K562 (cell line): ENCODE results near the gene AMOT. TPM values are rescaled to one million over a fixed set of nuclear protein-coding genes. Genes with fewer than 3 reads are reported as not detected.

Source experiments
- ATAC-seq: fragments of 200-7000 bp; cut with Tn5 transposase; 3 replicates; pipeline ENCODE4 v1.9.1; 2020; ENCODE audit warnings: moderate library complexity
- BruUV-seq: library from RNA; stranded (reverse); fragments of 400-500 nt; replicated peaks from 2 replicates; lab custom pipeline; 2021; lab: Mats Ljungman, UMichigan
- CTCF ChIA-PET: fragments of 300-600 bp; formaldehyde crosslinking; extraction: SDS; loops from one replicate; lab custom pipeline; 2021; ENCODE audit warnings: low intra/inter-chr PET ratio; lab: Yijun Ruan, JAX
- POLR2A ChIA-PET: fragments of 300-600, 350-650 bp; sonication (Branson Sonifier 250); formaldehyde crosslinking; extraction: SDS; loops from one replicate; lab custom pipeline; 2021; ENCODE audit warnings: antibody characterized with exemption, inconsistent platforms; lab: Yijun Ruan, JAX
- DNase-seq, 4 experiments: peaks; one replicate each; pipeline versions ENCODE4 v3.0.0 to v3.0.0-alpha.2; 2011 to 2018; ENCODE audit warnings: low spot score in 3 of 4, mixed read lengths in 3 of 4; ENCODE audit errors: extremely low read depth in 1 of 4
- FAIRE-seq: peaks from 2 replicates; lab custom pipeline; 2011; peaks lifted over from hg19 to GRCh38; lab: Jason Lieb, UNC
- H2AFZ ChIP-seq: 2 replicates; pipeline ENCODE4 v1.6.0; 2011; ENCODE audit warnings: low read depth, low read length, control low read depth, inconsistent platforms
- H3K27ac ChIP-seq: fragments of 200-600 bp; 3 replicates; pipeline ENCODE4 v1.8.0; 2011; ENCODE audit warnings: low read depth, mild to moderate bottlenecking, control low read depth, inconsistent platforms, low read length, moderate library complexity, mixed read lengths; ENCODE audit errors: extremely low read depth
- H3K27me3 ChIP-seq, 2 experiments: fragments of 300-600 bp in 1 of 2; 2 replicates in 1 of 2; 3 replicates in 1 of 2; pipeline versions ENCODE4 v1.6.0 to v1.8.0; 2011; ENCODE audit warnings: inconsistent platforms in 2 of 2, low read length in 2 of 2, mild to moderate bottlenecking in 1 of 2, mixed read lengths in 1 of 2, moderate library complexity in 1 of 2; ENCODE audit not compliant: control insufficient read depth in 2 of 2, insufficient read depth in 2 of 2
- H3K36me3 ChIP-seq: fragments of 300-600 bp; 3 replicates; pipeline ENCODE4 v1.8.0; 2011; ENCODE audit warnings: mild to moderate bottlenecking, low read length, inconsistent platforms; ENCODE audit not compliant: control insufficient read depth, insufficient read depth
- H3K4me1 ChIP-seq, 2 experiments: fragments of 200-600 bp in 1 of 2; replicated peaks in 1 of 2; 2 replicates in 1 of 2; 3 replicates in 1 of 2; pipeline versions ENCODE4 v1.5.1 to v1.8.0; 2011; ENCODE audit warnings: inconsistent platforms in 2 of 2, low read length in 2 of 2, mild to moderate bottlenecking in 1 of 2, mixed read lengths in 1 of 2, moderate library complexity in 1 of 2; ENCODE audit not compliant: control insufficient read depth in 2 of 2, insufficient read depth in 2 of 2
- H3K4me2 ChIP-seq: 2 replicates; pipeline ENCODE4 v1.6.1; 2011; ENCODE audit warnings: low read length, control low read depth, inconsistent platforms, mixed read lengths; ENCODE audit not compliant: insufficient read depth
- H3K4me3 ChIP-seq: fragments of 200-600 bp; sonication (generic), shearing (Covaris generic); 2 replicates; pipeline ENCODE4 v1.5.1; 2016; ENCODE audit warnings: control low read depth, inconsistent platforms
- H3K79me2 ChIP-seq: fragments of 200-600 bp; 3 replicates; pipeline ENCODE4 v1.8.0; 2011; ENCODE audit warnings: low read length, inconsistent platforms; ENCODE audit not compliant: control insufficient read depth, insufficient read depth
- H3K9ac ChIP-seq, 2 experiments: 2 replicates each; pipeline versions ENCODE4 v1.6.0 to v1.6.1; 2011; ENCODE audit warnings: low read depth in 2 of 2, low read length in 2 of 2, control low read depth in 1 of 2, inconsistent platforms in 1 of 2, mild to moderate bottlenecking in 1 of 2, mixed read lengths in 1 of 2; ENCODE audit not compliant: insufficient read depth in 1 of 2
- H3K9me1 ChIP-seq: one replicate; pipeline ENCODE4 v1.6.0; 2011; ENCODE audit warnings: inconsistent platforms, mild to moderate bottlenecking, low read length, moderate library complexity; ENCODE audit not compliant: control insufficient read depth, insufficient read depth
- H3K9me3 ChIP-seq: replicated peaks from 2 replicates; pipeline ENCODE4 v1.5.1; 2011; ENCODE audit warnings: low read depth, low read length, inconsistent platforms; ENCODE audit not compliant: control insufficient read depth, insufficient read depth
- H4K20me1 ChIP-seq: replicated peaks from 2 replicates; pipeline ENCODE4 v1.6.1; 2011; ENCODE audit warnings: low read length, inconsistent platforms, mixed read lengths; ENCODE audit not compliant: control insufficient read depth, insufficient read depth
- FOXK2 ChIP-seq, 2 experiments: fragments of 450-650 bp; IDR thresholded peaks in 1 of 2; conservative IDR thresholded peaks in 1 of 2; 2 replicates each; pipeline ENCODE4 v1.6.1; 2016; ENCODE audit warnings: low read depth in 2 of 2, mild to moderate bottlenecking in 1 of 2
- MCM3 ChIP-seq: fragments of 450-650 bp; IDR thresholded peaks from 2 replicates; pipeline ENCODE4 v1.6.1; 2016
- NCOA2 ChIP-seq, 2 experiments: fragments of 450-650 bp; IDR thresholded peaks; 2 replicates each; pipeline ENCODE4 v1.6.1; 2018; ENCODE audit warnings: mild to moderate bottlenecking in 2 of 2, moderate library complexity in 1 of 2; ENCODE audit not compliant: partially characterized antibody in 2 of 2
- RBM17 ChIP-seq: fragments of 200-400 bp; formaldehyde crosslinking; IDR thresholded peaks from 2 replicates; pipeline ENCODE4 v1.6.1; 2017; ENCODE audit warnings: low read depth, mild to moderate bottlenecking, low read length, borderline replicate concordance
- SPI1 ChIP-seq: IDR thresholded peaks from 2 replicates; pipeline ENCODE4 v1.6.1; 2011; ENCODE audit warnings: low read depth, low read length, control low read depth, borderline replicate concordance
- SRSF3 ChIP-seq: fragments of 200-400 bp; formaldehyde crosslinking; IDR thresholded peaks from 2 replicates; pipeline ENCODE4 v1.6.1; 2016; ENCODE audit warnings: mild to moderate bottlenecking, low read length, moderate library complexity; ENCODE audit not compliant: insufficient read depth
- STAT5A ChIP-seq: IDR thresholded peaks from 2 replicates; pipeline ENCODE4 v1.6.1; 2012; ENCODE audit warnings: low read length, inconsistent platforms, borderline replicate concordance
- TAF9B ChIP-seq: fragments of 450-650 bp; IDR thresholded peaks from 2 replicates; pipeline ENCODE4 v1.6.1; 2018; ENCODE audit warnings: mild to moderate bottlenecking; ENCODE audit not compliant: partially characterized antibody
- ZBTB7A ChIP-seq: IDR thresholded peaks from 2 replicates; pipeline ENCODE4 v1.6.1; 2011; ENCODE audit warnings: low read depth, mild to moderate bottlenecking, low read length, moderate library complexity, borderline replicate concordance; ENCODE audit not compliant: control insufficient read depth
- ZKSCAN3 ChIP-seq: fragments of 250-450 bp; sonication (Bioruptor Pico); IDR thresholded peaks from 2 replicates; pipeline ENCODE4 v1.4.0; 2020
- WGBS: fragments of 100-300 bp; shearing (Covaris generic); methylation state at CpG from one replicate; pipeline ENCODE4 v1.1.6; 2016; ENCODE audit warnings: low coverage, mixed read lengths; ENCODE audit not compliant: insufficient coverage; ENCODE audit errors: missing lambda C conversion rate; 5-methylcytosine and 5-hydroxymethylcytosine counted together
- in situ Hi-C: fragments of 300-500 bp; cut with MboI; formaldehyde crosslinking; loops from 4 replicates; pipeline ENCODE4 v1.15.0; 2018; ENCODE audit warnings: inconsistent platforms, mixed read lengths
- intact Hi-C: fragments of 100-400 bp; cut with micrococcal nuclease; formaldehyde crosslinking; loops from 2 replicates; pipeline ENCODE4 v1.14.2; 2022
- polyA plus RNA-seq, 8 experiments: library from polyadenylated mRNA; depleted of rRNA in 4 of 8; stranded (reverse) in 5 of 8; unstranded in 3 of 8; fragments of >200 nt; fragmentation: Nextera tagmentation in 2 of 8; fragmentation: Illumina TruSeq in 1 of 8; extraction: Ambion mirVana in 2 of 8; extraction: Trizol in 1 of 8; gene quantifications; 2 replicates each; pipeline versions ENCODE4 v1.2.1 to v1.2.3, GENCODE V29; 2011 to 2014; ENCODE audit warnings: inconsistent platforms in 1 of 8, missing spikeins in 1 of 8
- total RNA-seq, 7 experiments: library from RNA; depleted of rRNA in 6 of 7; stranded (reverse); fragments of >200 nt in 6 of 7; fragmentation: Illumina TruSeq in 2 of 7; extraction: Trizol in 2 of 7; gene quantifications; 2 replicates each; pipeline versions ENCODE4 v1.2.1 to v1.2.3, GENCODE V29; 2011 to 2021; ENCODE audit warnings: low replicate concordance in 1 of 7
- TF ChIP-seq, protein P1 (sequence below): sonication (generic); formaldehyde crosslinking; IDR thresholded peaks from 2 replicates; pipeline ENCODE4 v1.8.0; 2023; ENCODE audit warnings: mild to moderate bottlenecking, missing genetic modification reagents

AMOT gene
- total and polyA plus RNA-seq, 9 of the 15 experiments (the other 6 are each of a cell fraction or from before 2014, with no cell fraction given): 0.04 TPM; not detected in 8

DNA sequence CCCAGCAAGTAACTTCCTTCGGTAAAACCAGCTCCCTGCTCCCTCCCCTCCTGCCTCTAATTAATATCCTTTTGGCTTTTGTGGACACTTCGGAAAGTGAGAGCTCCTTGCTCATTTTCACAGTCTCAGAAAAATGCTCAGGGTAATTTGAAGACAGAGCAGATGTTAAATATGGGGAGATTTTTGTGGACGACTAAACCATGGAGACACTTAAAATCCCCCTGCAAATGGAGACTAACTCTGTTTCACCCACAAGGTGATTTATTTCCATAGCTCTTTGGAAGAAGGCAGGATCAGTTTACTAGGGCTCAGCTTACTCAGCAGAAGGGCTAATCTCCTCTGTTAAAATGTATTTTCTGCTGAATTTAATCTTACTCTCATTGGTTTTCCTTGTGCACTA, 12.2 kb upstream of the AMOT start:
- Histone ChIP-seq H2AFZ (no peak overlapping the region), H3K9me1 (no peaks in the 10 kb centered on the region), H3K27ac (no peak overlapping the region), H3K27me3 (no peaks in the 10 kb centered on the region), H3K4me3 (no peak overlapping the region), H3K4me2 (no peak overlapping the region), H4K20me1 (no peaks in the 10 kb centered on the region), H3K9me3 (no peaks in the 10 kb centered on the region), H3K4me1 (no peaks in the 10 kb centered on the region), H3K36me3 (no peaks in the 10 kb centered on the region), H3K9ac (no peak overlapping the region)
- intact Hi-C loops: no loop called here
- ATAC-seq (no peak), FAIRE-seq (no peak), DNase-seq (no peak)
- BruUV-seq: no TSS peak
- in situ Hi-C loops: no loop called here
- ChIA-PET CTCF (no interaction called here), POLR2A (no interaction called here)
- 0% methylated on average over 3 of the region's 3 CpGs for WGBS
- no peak for TF ChIP-seq TAF9B
- TF ChIP-seq, all 486 proteins: peak for 0
- no peaks in the 10 kb centered on the region for H3K79me2 ChIP-seq

DNA sequence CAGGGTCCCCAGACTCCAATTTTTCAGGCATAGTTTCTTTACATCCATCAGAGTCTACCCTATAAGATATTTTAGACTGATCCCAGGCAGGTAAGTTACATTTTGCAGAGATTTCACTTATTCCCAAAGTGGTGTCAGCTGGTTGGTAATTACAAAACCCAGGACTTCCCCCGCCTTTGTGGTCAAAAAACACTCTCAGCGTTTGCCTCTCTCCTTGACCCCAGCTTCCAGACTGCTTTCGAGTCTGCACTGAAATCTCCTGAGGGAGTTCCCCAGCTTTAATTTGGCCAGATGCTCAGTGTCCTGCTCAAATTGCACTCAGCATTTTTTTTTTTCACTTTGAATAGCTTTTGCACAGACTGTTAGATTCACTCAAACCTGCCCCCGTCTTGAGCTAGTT, 11.2 kb upstream of the AMOT start:
- DNase-seq (no peak), FAIRE-seq (no peak), ATAC-seq (no peak)
- 3% methylated on average over 4 of the region's 4 CpGs for WGBS
- BruUV-seq: no TSS peak
- H3K79me2 ChIP-seq: no peaks in the 10 kb centered on the region
- no peaks in the 10 kb centered on the region for H3K27me3 ChIP-seq
- no peaks in the 10 kb centered on the region for H4K20me1 ChIP-seq
- H3K9me3 ChIP-seq: no peaks in the 10 kb centered on the region
- ChIA-PET CTCF (no interaction called here), POLR2A (no interaction called here)
- in situ Hi-C loops (no loop called here), intact Hi-C loops (no loop called here)
- no peak overlapping the region for H3K9ac ChIP-seq
- no peak overlapping the region for H3K4me3 ChIP-seq
- H3K4me1 ChIP-seq: no peaks in the 10 kb centered on the region
- H3K36me3 ChIP-seq: no peaks in the 10 kb centered on the region
- H3K9me1 ChIP-seq: no peaks in the 10 kb centered on the region
- TF ChIP-seq SRSF3 (no peak), SPI1 (no peak), ZBTB7A (no peak), RBM17 (no peak), STAT5A (no peak), FOXK2 (conservative IDR thresholded peaks at IDR 0.05 in 1 of 2, IDR thresholded peaks at IDR 0.05 in 1 of 2; ENCODE audit: low read depth in 2 of 2) (no peak), MCM3 (no peak), ZKSCAN3 (no peak), NCOA2 (IDR thresholded peaks at IDR 0.05; ENCODE audit: partially characterized antibody in 2 of 2) (no peak)
- TF ChIP-seq, protein P1, sequence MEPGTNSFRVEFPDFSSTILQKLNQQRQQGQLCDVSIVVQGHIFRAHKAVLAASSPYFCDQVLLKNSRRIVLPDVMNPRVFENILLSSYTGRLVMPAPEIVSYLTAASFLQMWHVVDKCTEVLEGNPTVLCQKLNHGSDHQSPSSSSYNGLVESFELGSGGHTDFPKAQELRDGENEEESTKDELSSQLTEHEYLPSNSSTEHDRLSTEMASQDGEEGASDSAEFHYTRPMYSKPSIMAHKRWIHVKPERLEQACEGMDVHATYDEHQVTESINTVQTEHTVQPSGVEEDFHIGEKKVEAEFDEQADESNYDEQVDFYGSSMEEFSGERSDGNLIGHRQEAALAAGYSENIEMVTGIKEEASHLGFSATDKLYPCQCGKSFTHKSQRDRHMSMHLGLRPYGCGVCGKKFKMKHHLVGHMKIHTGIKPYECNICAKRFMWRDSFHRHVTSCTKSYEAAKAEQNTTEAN: no peak
- no peak overlapping the region for H3K27ac ChIP-seq
- no peak overlapping the region for H3K4me2 ChIP-seq
- no peak overlapping the region for H2AFZ ChIP-seq
